GM19455 (cell line): ENCODE results near the gene ST6GALNAC3.

ENCODE experiments used
- ATAC-seq: cut with Tn5 transposase; IDR thresholded peaks from one replicate; pipeline ENCODE4 v1.9.1; 2021; ENCODE audit not compliant: unreplicated experiment

Gene ST6GALNAC3

GRCh38 chr1:76279101-76279748, 204.7 kb downstream of the ST6GALNAC3 start:
- no peak for ATAC-seq

DNA sequence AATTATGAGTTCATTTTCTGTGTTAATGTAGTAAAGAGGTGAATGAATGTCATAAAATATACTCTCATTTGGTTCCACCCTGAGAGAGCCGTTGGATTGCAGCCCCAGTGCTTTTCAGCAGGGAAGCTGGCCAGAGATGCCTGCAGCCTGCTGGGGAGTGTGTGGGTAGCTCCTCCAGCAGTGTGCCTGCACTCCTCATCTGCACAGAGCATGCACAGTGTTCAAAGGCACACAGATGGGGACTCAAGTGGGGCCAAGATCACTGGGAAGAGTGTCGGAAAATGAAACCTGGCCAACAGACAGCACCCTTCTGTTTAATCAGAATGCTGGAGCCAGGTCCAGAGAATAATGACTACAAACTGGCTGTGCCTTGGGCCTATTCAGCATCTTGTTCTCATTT, 206.8 kb downstream of the ST6GALNAC3 start:
- ATAC-seq = no peak

DNA sequence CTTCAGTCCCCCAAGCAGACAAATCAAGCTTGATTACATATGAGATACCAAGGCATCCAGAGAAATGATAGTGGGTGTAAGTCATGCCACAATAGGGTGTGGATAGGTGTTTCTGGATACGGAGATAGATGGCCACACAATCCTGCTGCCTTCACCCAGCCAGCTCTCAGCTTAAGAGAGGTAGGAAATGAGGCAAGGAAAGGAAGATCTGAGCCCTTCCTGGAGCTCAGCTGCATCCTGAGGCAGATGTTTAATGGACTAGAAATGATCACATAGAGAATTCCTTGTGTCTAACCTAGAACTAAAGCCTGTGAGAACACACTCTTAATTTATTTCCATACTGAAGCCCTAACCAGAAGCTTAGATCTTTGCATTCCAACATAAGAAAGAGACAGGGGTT, 210.3 kb downstream of the ST6GALNAC3 start:
- no peak for ATAC-seq

DNA sequence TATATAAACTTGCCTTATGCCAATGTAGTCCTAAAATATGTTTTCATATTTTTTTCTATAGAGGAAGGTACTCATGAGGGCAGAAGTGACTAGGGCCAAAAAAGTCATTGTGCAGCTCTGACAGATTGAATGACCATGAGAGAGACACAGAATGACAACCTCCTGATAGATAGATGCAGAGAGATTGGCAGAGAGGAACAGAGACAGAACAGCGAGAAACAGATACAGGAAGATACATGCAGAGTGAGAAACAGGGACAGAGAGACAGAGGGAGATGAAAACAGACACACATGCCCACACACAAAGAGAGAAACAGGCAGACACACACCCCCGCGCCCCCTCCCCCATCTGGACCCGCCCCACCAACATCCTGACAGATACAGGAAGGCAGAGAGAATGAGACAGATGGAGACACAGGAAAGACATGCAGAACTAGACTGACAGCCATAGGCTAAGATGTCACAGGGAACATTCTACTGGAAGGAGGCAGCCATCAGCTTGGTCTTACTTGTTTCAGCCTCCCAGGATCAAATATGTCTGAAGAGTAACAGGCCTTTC, 211.1 kb downstream of the ST6GALNAC3 start:
- no peak for ATAC-seq

DNA sequence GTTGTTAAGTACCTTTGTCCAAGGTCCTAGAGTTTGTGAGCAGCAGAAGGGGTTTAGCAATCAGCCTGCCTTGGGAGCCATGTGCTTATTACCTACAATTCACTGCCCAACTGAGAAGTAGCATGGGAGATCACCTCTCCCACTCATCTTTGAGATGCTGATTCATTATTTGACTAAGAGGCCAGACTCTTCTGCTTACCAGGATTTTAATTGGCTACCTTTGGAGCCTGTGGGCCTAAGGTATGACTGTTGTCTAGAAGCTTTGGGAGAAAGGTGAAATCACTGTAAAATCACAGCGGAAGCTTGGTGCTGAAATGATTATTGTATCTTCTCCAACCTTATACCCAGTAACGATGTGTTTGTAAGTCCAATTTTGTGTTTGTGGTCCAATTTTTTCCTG, 213.4 kb downstream of the ST6GALNAC3 start:
- no peak for ATAC-seq

- ATAC-seq = no peak
Observed at GRCh38 chr1:76288758-76289483, 214.4 kb downstream of the ST6GALNAC3 start.

- ATAC-seq = no peak
Observed at GRCh38 chr1:76289692-76290091, 215.1 kb downstream of the ST6GALNAC3 start.

GRCh38 chr1:76290271-76290670, 215.7 kb downstream of the ST6GALNAC3 start:
- ATAC-seq = no peak

- no peak for ATAC-seq
Observed at GRCh38 chr1:76291191-76291590, 216.6 kb downstream of the ST6GALNAC3 start.

DNA sequence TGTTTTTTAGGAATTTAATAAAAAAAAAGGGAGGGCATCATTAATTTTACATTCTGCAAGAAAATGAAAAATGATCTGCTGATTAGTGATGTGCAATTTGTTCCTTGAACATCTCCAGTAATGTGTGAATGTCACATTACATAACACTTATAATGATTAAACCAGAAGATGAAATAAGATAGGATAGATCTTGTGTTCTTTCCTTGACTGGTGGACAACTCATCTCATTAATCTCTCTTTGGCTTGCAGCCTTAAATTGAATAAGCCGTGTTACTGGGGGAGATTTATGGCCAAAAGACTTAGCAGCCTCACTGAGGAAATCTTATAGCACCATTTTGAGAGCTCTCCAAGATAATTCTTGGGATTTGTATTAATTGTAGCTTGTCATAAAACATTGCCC, 217.2 kb downstream of the ST6GALNAC3 start:
- no peak for ATAC-seq

DNA sequence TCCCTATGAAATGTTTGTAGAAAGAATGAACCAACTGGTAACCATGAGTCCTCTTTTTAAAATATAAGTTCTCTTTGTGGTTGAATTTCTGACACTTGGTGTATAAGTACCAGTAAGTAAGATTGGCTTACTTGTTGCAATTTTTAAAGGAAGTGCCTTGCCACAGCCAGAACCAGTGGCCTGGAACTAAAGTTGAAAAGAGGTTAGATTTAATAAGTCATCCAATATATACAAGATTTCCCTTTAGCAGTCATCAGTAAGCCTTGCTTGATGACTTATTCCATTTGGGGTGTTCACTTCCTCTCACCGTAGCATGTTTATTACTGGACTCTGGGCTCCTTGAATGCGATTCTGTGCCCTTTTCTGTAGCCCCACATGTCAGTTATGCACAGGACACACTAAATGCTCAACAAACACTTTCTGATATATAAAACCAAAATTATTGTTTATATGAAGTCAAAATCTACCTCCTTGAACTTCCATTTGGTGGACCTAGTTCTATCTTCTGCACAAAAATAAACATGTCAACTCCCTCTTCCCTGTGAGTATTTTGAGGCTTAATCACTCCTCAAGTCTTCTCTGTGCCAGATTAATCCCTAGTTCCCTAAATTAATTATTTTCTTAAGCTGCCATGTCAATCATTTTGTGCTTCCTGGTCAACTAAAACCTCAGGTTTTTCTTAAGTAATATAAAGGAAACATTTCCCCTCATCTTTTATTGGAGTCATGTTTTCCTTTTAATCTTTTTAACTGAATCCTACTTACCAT, 218.1 kb downstream of the ST6GALNAC3 start:
- ATAC-seq = no peak

- ATAC-seq = no peak
Observed at GRCh38 chr1:76293831-76294230, 219.3 kb downstream of the ST6GALNAC3 start.

DNA sequence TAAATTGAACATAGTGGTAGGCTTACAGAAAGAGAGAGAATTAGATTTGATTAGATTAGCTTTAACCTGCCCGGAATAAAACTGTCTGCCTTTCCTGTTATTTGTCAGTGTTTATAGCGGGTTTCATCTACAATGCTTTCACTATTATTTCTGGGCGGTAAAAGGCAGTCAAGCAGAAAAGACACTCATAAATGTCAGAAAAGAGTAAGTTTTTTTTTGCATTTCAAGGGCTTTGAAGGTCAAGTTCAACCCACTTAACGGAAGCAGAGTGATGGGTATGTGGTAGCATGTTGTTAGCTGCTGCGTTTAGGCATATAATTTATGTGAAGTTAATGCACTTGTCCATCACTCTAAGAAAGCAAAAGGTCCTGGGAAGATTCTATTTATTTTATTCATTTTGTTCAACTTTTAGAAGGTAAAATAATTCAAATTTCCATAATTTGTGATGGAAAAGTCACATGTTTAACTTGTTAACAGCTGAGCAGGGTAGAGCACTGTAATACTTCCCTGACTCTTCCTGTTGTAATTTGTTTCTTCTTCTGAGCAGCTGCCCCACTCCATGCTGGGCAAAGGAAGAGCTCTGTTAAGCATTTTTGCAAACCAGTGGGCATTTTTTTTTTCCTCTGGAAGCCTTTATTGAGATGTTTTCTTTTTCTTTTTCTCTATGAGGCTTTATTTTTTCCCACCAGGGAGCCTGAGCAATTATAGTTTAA, 220.1 kb downstream of the ST6GALNAC3 start:
- ATAC-seq = peak; percentile 89

GRCh38 chr1:76298399-76298798, 223.9 kb downstream of the ST6GALNAC3 start:
- no peak for ATAC-seq

DNA sequence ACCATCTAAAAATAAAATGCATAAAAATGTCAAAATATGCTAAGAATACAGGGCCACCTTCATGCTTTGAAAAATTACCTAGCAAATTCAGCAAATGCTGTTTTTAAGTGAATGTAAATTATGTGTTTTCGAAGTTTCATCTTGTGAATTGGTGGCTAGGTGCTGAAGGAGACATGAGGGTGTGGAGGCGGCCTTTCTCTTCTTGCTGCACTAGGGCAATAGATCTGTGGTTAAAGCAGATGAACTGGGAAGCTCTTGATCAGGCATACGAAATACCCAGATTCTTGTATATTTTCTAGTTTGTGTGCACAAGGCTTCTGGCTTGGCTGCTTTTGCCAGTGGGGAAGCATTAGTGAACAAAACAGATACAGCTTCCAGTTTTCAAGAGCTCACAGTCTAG, 224.5 kb downstream of the ST6GALNAC3 start:
- ATAC-seq = no peak

DNA sequence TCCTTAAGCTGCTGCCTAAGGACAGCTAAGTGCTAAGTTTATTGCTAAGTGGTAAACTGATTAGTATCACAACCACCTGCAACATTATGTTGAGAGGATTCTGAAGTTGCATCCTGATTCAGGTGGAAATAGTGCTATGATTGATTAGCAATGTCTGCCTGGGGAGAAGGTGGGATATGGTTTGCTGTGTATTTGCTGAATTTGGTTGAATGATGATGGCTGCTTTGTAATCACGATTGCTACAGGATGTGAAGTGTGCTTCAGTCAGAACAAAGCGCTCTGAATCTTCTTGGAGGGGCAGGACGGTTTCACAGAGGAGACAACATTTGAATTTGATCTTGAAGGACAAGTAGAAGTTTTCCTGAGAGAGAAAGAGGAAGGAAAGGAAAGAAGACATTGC, 226.0 kb downstream of the ST6GALNAC3 start:
- ATAC-seq = no peak

- no peak for ATAC-seq
Observed at GRCh38 chr1:76302711-76303339, 228.3 kb downstream of the ST6GALNAC3 start.

DNA sequence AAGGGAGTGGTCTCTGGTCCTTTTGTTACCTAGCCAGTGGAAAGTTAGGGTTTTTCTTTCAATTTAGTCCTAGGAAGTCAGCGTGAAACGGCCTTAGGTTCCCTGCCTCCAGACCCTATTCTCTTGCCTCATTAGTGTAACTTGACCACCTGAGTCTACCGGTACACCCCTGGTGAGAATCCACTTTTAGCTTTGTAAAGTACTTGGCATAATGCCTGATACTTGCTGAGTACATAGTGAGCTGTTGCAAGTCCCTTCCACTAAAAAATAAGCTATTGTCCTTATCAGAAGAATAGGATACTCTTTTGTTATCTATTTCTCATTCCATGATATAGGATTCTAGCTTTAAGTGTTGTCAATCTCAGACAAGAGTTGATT, 228.8 kb downstream of the ST6GALNAC3 start:
- no peak for ATAC-seq

- ATAC-seq = no peak
Observed at GRCh38 chr1:76313304-76313703, 238.8 kb downstream of the ST6GALNAC3 start.

DNA sequence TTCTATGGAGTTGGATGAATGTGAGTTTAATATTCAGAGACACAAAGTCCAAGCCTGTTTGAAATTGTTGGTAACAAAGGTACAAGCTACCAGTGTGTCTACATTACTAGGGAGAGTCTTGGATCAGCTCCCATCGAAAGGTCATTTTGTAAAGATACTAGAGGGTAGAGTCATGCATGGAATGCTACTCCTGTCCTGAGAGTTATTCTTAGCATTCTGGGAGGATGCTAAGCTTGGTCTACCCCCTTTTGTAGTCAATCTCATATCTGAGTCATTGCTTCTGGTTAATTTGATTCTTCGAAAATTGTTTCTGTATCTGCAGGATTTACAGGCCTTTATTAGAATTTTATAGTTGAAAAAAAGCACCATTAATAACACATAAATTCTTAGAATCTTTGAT, 240.2 kb downstream of the ST6GALNAC3 start:
- ATAC-seq = no peak
